GM19438 (cell line): Measurements from ENCODE around the gene PC.

ENCODE experiments used
- ATAC-seq: cut with Tn5 transposase; IDR thresholded peaks from one replicate; pipeline ENCODE4 v1.9.1; 2021; ENCODE audit warnings: low read depth; ENCODE audit not compliant: unreplicated experiment

PC gene

GRCh38 chr11:66869567-66869870, 88.7 kb downstream of the PC start:
- no peak for ATAC-seq

- no peak for ATAC-seq
Observed at GRCh38 chr11:66868726-66869566, 89.2 kb downstream of the PC start.

GRCh38 chr11:66868082-66868725, 90.0 kb downstream of the PC start:
- no peak for ATAC-seq

- ATAC-seq = no peak
Observed at GRCh38 chr11:66867425-66868040, 90.7 kb downstream of the PC start.

GRCh38 chr11:66866511-66866986, 91.6 kb downstream of the PC start:
- ATAC-seq = no peak

- no peak for ATAC-seq
Observed at GRCh38 chr11:66866007-66866406, 92.2 kb downstream of the PC start.

GRCh38 chr11:66864924-66865697, 93.1 kb downstream of the PC start:
- no peak for ATAC-seq

GRCh38 chr11:66864172-66864901, 93.8 kb downstream of the PC start:
- no peak for ATAC-seq

GRCh38 chr11:66863428-66864125, 94.6 kb downstream of the PC start:
- no peak for ATAC-seq

GRCh38 chr11:66862559-66863037, 95.6 kb downstream of the PC start:
- no peak for ATAC-seq

GRCh38 chr11:66861774-66862558, 96.2 kb downstream of the PC start:
- no peak for ATAC-seq

GRCh38 chr11:66861038-66861773, 97.0 kb downstream of the PC start:
- no peak for ATAC-seq

- ATAC-seq = no peak
Observed at GRCh38 chr11:66860449-66860831, 97.7 kb downstream of the PC start.

- no peak for ATAC-seq
Observed at GRCh38 chr11:66859686-66860448, 98.3 kb downstream of the PC start.

- ATAC-seq = no peak
Observed at GRCh38 chr11:66858939-66859685, 99.1 kb downstream of the PC start.

GRCh38 chr11:66858186-66858938, 99.8 kb downstream of the PC start:
- no peak for ATAC-seq
